Panc1 (cell line): Measurements from ENCODE around the gene PPP1R9B. TPM values are rescaled to one million over a fixed set of nuclear protein-coding genes. Genes with fewer than 3 reads are reported as not detected.

Source experiments
- ATAC-seq: fragments of 200-7000 bp; cut with Tn5 transposase; 2 replicates; pipeline ENCODE4 v1.9.1; 2020; ENCODE audit warnings: mild to moderate bottlenecking, moderate library complexity
- BruUV-seq: library from RNA; stranded (reverse); fragments of 400-500 nt; replicated peaks from 2 replicates; lab custom pipeline; 2021; lab: Mats Ljungman, UMichigan
- CTCF ChIA-PET: fragments of 300-600 bp; sonication (Branson Sonifier 250); formaldehyde crosslinking; loops from one replicate; lab custom pipeline; 2022; ENCODE audit warnings: antibody characterized with exemption; lab: Charles Lee
- POLR2A ChIA-PET: fragments of 300-600 bp; sonication (Branson Sonifier 250); formaldehyde crosslinking; loops from one replicate; lab custom pipeline; 2022; ENCODE audit warnings: antibody characterized with exemption; lab: Charles Lee
- DNase-seq: peaks from one replicate; pipeline ENCODE4 v3.0.0-alpha.2; 2010; ENCODE audit warnings: low read depth, low spot score
- H3K27ac ChIP-seq: 2 replicates; pipeline ENCODE4 v1.5.1; 2011; ENCODE audit warnings: mild to moderate bottlenecking, low read length, inconsistent platforms
- H3K27me3 ChIP-seq: fragments of 200-500 bp; sonication (Bioruptor generic); 2 replicates; pipeline ENCODE4 v1.6.0; 2014; ENCODE audit warnings: low read length, inconsistent platforms; ENCODE audit not compliant: control insufficient read depth, insufficient read depth
- H3K36me3 ChIP-seq: fragments of 200-500 bp; sonication (Bioruptor generic); 2 replicates; pipeline ENCODE4 v1.5.1; 2014; ENCODE audit warnings: inconsistent platforms, mild to moderate bottlenecking, low read length, moderate library complexity; ENCODE audit not compliant: control insufficient read depth, insufficient read depth
- H3K4me1 ChIP-seq: 2 replicates; pipeline ENCODE4 v1.5.1; 2011; ENCODE audit warnings: inconsistent platforms, mild to moderate bottlenecking, low read length, moderate library complexity; ENCODE audit not compliant: control insufficient read depth, insufficient read depth
- H3K4me3 ChIP-seq, 2 experiments: 2 replicates each; pipeline ENCODE4 v1.5.1; 2011 to 2012; ENCODE audit warnings: low read depth in 2 of 2, low read length in 2 of 2, mild to moderate bottlenecking in 2 of 2, inconsistent platforms in 1 of 2, moderate library complexity in 1 of 2
- H3K9me3 ChIP-seq: fragments of 200-500 bp; sonication (Bioruptor generic); 2 replicates; pipeline ENCODE4 v1.5.1; 2014; ENCODE audit warnings: low read depth, mild to moderate bottlenecking, inconsistent platforms, low read length, moderate library complexity; ENCODE audit not compliant: control insufficient read depth, insufficient read depth
- POLR2AphosphoS5 ChIP-seq: IDR thresholded peaks from 2 replicates; pipeline ENCODE4 v1.6.1; 2012; ENCODE audit warnings: mild to moderate bottlenecking, low read depth, low read length, moderate library complexity
- SIN3A ChIP-seq: IDR thresholded peaks from 2 replicates; pipeline ENCODE4 v1.6.1; 2012; ENCODE audit warnings: low read depth, mild to moderate bottlenecking, low read length, moderate library complexity, borderline replicate concordance; ENCODE audit not compliant: insufficient read depth
- TCF7L2 ChIP-seq: IDR thresholded peaks from 2 replicates; pipeline ENCODE4 v1.6.1; 2011; ENCODE audit warnings: mild to moderate bottlenecking, low read depth, low read length, inconsistent platforms
- in situ Hi-C: cut with HindIII; loops from 2 replicates; pipeline ENCODE4 v1.10.0; 2016; ENCODE audit warnings: low sequenced_read_pairs, low pct_unique_long_range_greater_than_20kb
- intact Hi-C: fragments of 100-400 bp; cut with micrococcal nuclease; formaldehyde crosslinking; loops from one replicate; pipeline ENCODE4 v1.10.0; 2022; ENCODE audit not compliant: unreplicated experiment
- total RNA-seq: library from RNA; stranded (reverse); gene quantifications from one replicate; pipeline ENCODE4 v1.2.1, GENCODE V29; 2021; ENCODE audit not compliant: unreplicated experiment
- TF ChIP-seq, protein P1 (sequence below): fragments of 450-650 bp; IDR thresholded peaks from 2 replicates; pipeline ENCODE4 v1.5.1; 2017; ENCODE audit warnings: mild to moderate bottlenecking
- TF ChIP-seq, protein P2 (sequence below), 2 experiments: IDR thresholded peaks; 2 replicates each; pipeline ENCODE4 v1.6.1; 2011 to 2012; ENCODE audit warnings: low read depth in 2 of 2, control low read depth in 1 of 2, low read length in 1 of 2, mild to moderate bottlenecking in 1 of 2, moderate library complexity in 1 of 2; ENCODE audit not compliant: insufficient read depth in 1 of 2

PPP1R9B gene
- total RNA-seq, 1 experiment from 2014 or later, result 114 TPM

DNA sequence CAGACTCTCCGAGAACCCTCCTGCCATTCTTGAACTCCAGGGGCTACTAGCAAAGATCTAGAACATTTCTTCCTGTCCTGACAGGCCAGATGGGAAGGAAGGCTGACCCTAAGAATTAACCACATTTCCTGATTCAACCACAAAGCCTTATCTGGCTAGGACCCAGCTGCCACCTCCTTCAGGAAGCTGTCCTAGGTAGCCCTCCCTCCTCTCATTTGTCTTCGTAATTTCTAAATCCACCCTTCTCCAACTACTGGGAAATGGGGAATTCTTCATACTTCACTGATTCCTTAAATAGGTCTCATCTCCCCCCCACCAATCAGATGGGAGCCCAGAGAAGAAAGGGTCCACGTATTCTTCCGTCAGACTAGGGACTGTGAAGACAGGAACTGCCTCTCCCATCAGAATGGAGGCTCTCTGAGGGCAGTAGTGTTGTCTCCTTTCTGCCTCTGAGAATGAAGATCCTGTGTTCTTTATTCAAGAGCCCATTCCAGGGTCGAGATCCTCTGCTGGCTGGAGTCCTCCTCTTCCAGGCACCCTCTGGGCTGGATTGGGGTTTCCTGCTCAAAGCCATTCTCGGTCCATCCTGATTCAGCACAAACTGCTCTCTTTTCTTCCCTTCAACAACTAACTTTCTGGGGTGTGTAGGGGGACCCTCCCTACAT is 22.6 kb downstream of the PPP1R9B start:
- Histone ChIP-seq H3K27ac (no peak overlapping the region), H3K27me3 (no peaks in the 10 kb centered on the region), H3K9me3 (no peaks in the 10 kb centered on the region), H3K36me3 (no peaks in the 10 kb centered on the region), H3K4me3 (no peak overlapping the region), H3K4me1 (peaks cover 16% of the 10 kb centered on the region)
- CTCF ChIA-PET, result no interaction called here
- POLR2A ChIA-PET, result no interaction called here
- ATAC-seq (no peak), DNase-seq (no peak)
- TF ChIP-seq TCF7L2 (no peak), POLR2AphosphoS5 (no peak), SIN3A (no peak)
- TF ChIP-seq, protein P1, sequence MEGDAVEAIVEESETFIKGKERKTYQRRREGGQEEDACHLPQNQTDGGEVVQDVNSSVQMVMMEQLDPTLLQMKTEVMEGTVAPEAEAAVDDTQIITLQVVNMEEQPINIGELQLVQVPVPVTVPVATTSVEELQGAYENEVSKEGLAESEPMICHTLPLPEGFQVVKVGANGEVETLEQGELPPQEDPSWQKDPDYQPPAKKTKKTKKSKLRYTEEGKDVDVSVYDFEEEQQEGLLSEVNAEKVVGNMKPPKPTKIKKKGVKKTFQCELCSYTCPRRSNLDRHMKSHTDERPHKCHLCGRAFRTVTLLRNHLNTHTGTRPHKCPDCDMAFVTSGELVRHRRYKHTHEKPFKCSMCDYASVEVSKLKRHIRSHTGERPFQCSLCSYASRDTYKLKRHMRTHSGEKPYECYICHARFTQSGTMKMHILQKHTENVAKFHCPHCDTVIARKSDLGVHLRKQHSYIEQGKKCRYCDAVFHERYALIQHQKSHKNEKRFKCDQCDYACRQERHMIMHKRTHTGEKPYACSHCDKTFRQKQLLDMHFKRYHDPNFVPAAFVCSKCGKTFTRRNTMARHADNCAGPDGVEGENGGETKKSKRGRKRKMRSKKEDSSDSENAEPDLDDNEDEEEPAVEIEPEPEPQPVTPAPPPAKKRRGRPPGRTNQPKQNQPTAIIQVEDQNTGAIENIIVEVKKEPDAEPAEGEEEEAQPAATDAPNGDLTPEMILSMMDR, result no peak
- TF ChIP-seq, protein P2, sequence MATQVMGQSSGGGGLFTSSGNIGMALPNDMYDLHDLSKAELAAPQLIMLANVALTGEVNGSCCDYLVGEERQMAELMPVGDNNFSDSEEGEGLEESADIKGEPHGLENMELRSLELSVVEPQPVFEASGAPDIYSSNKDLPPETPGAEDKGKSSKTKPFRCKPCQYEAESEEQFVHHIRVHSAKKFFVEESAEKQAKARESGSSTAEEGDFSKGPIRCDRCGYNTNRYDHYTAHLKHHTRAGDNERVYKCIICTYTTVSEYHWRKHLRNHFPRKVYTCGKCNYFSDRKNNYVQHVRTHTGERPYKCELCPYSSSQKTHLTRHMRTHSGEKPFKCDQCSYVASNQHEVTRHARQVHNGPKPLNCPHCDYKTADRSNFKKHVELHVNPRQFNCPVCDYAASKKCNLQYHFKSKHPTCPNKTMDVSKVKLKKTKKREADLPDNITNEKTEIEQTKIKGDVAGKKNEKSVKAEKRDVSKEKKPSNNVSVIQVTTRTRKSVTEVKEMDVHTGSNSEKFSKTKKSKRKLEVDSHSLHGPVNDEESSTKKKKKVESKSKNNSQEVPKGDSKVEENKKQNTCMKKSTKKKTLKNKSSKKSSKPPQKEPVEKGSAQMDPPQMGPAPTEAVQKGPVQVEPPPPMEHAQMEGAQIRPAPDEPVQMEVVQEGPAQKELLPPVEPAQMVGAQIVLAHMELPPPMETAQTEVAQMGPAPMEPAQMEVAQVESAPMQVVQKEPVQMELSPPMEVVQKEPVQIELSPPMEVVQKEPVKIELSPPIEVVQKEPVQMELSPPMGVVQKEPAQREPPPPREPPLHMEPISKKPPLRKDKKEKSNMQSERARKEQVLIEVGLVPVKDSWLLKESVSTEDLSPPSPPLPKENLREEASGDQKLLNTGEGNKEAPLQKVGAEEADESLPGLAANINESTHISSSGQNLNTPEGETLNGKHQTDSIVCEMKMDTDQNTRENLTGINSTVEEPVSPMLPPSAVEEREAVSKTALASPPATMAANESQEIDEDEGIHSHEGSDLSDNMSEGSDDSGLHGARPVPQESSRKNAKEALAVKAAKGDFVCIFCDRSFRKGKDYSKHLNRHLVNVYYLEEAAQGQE (IDR thresholded peaks at IDR 0.05; ENCODE audit: insufficient read depth in 1 of 2, low read depth in 2 of 2, low read length in 1 of 2), result no peak
- in situ Hi-C loops (no loop called here), intact Hi-C loops (no loop called here)
- no TSS peak for BruUV-seq

DNA sequence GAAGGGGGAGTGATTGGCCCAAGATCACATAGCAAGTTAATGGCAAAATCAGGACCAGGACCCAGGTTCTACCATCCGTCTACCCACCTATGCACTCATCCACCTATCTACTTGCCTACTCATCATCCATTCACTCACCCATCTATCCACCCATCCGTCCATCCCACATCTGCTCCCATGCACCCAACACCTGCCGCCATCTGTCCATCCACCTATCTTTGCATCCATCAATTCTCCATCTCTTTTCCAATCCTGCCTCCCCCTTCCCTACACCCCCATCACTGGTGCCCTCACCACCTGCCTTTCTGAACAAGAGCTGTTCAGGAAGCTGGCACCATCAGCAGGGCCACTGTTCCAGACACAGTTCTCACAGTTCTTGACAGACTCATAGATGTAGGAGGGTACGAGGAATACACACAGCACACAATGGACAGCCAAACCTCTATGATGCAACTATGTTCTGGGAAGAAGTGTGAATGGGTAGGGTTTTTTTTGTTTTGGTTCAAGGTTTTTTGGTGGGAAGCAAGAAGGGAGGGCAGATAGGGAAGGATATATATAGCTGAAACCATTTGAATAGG is 25.0 kb downstream of the PPP1R9B start:
- H3K4me1 ChIP-seq, result peaks cover 11% of the 10 kb centered on the region
- no TSS peak for BruUV-seq
- H3K27ac ChIP-seq, result no peak overlapping the region
- H3K36me3 ChIP-seq, result no peaks in the 10 kb centered on the region
- no peak for ATAC-seq
- intact Hi-C loops, result no loop called here
- in situ Hi-C loops, result no loop called here
- ChIA-PET POLR2A (interaction anchor here (0.7 kb wide), 2 partner anchors 26 to 45 kb away, joined by 4 to 5 read pairs; no protein-coding TSS in a partner anchor), CTCF (interaction anchor here (0.6 to 0.9 kb wide), 2 partner anchors 11 to 148 kb away, joined by 3 to 8 read pairs; no protein-coding TSS in a partner anchor)
- H3K27me3 ChIP-seq, result no peaks in the 10 kb centered on the region
- no peaks in the 10 kb centered on the region for H3K9me3 ChIP-seq
- TF ChIP-seq, protein P2 (IDR thresholded peaks at IDR 0.05; ENCODE audit: insufficient read depth in 1 of 2, low read depth in 2 of 2, low read length in 1 of 2), result no peak
- TF ChIP-seq, protein P1, result no peak
- TF ChIP-seq TCF7L2, result no peak
- TF ChIP-seq POLR2AphosphoS5, result no peak
- TF ChIP-seq SIN3A, result no peak
- no peak overlapping the region for H3K4me3 ChIP-seq
- no peak for DNase-seq
